Peyer's patch (tissue), 4 donors: ENCODE results near the gene AAR2.

Experiments
- POLR2A ChIP-seq, 2 donors: fragments of 450-650 bp; IDR thresholded peaks; one replicate each; pipeline ENCODE4 v1.5.1; 2017; ENCODE audit warnings: antibody characterized with exemption in 2 of 2, mild to moderate bottlenecking in 2 of 2, moderate library complexity in 2 of 2
- TF ChIP-seq, protein P1 (sequence below), 6 experiments: fragments of 450-650 bp in 4 of 6; fragments of 200-600 bp in 2 of 6; sonication (generic) in 1 of 6; IDR thresholded peaks; one replicate each; pipeline ENCODE4 v1.5.1; 2017 to 2019; ENCODE audit warnings: antibody characterized with exemption in 6 of 6, mild to moderate bottlenecking in 3 of 6, moderate library complexity in 1 of 6

GRCh38 chr20:36213362-36213761 lies 22.9 kb upstream of the AAR2 start:
- no peak for TF ChIP-seq POLR2A (IDR thresholded peaks at IDR 0.05)
- TF ChIP-seq, protein P1, sequence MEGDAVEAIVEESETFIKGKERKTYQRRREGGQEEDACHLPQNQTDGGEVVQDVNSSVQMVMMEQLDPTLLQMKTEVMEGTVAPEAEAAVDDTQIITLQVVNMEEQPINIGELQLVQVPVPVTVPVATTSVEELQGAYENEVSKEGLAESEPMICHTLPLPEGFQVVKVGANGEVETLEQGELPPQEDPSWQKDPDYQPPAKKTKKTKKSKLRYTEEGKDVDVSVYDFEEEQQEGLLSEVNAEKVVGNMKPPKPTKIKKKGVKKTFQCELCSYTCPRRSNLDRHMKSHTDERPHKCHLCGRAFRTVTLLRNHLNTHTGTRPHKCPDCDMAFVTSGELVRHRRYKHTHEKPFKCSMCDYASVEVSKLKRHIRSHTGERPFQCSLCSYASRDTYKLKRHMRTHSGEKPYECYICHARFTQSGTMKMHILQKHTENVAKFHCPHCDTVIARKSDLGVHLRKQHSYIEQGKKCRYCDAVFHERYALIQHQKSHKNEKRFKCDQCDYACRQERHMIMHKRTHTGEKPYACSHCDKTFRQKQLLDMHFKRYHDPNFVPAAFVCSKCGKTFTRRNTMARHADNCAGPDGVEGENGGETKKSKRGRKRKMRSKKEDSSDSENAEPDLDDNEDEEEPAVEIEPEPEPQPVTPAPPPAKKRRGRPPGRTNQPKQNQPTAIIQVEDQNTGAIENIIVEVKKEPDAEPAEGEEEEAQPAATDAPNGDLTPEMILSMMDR (IDR thresholded peaks at IDR 0.05): no peak
